Peyer's patch (tissue), 4 donors: ENCODE data around the gene CDYL.

Experiments used
- POLR2A ChIP-seq, 2 donors: fragments of 450-650 bp; IDR thresholded peaks; one replicate each; pipeline ENCODE4 v1.5.1; 2017; ENCODE audit warnings: antibody characterized with exemption in 2 of 2, mild to moderate bottlenecking in 2 of 2, moderate library complexity in 2 of 2
- TF ChIP-seq, protein P1 (sequence below), 6 experiments: fragments of 450-650 bp in 4 of 6; fragments of 200-600 bp in 2 of 6; sonication (generic) in 1 of 6; IDR thresholded peaks; one replicate each; pipeline ENCODE4 v1.5.1; 2017 to 2019; ENCODE audit warnings: antibody characterized with exemption in 6 of 6, mild to moderate bottlenecking in 3 of 6, moderate library complexity in 1 of 6

DNA sequence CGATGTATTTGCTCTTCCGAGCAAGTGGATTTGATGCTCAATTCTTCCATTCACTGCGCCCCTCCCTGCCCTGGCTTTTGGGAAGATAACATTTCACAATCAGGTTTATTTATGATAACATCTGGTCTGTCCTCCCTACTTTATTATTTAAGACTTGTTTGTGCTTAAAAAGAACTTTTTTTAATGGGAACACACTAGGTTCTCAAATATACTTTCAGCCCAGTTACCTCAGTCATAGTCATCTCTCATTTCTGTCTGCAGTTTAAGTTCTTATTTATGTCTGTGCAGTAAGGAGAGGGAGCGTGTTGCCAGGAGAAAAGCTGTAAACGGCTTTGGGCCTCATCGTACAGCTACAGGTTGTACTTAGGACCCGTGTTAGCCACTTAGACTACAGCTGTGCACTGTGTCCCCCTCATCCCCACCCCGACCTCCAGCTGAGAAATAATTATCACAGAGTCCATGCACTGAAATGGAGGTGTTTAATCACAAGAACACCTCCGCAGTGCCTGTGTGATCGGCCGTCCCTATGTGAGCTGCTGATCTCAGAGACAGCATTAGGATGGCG, 128.3 kb downstream of the CDYL start:
- TF ChIP-seq, protein P1, sequence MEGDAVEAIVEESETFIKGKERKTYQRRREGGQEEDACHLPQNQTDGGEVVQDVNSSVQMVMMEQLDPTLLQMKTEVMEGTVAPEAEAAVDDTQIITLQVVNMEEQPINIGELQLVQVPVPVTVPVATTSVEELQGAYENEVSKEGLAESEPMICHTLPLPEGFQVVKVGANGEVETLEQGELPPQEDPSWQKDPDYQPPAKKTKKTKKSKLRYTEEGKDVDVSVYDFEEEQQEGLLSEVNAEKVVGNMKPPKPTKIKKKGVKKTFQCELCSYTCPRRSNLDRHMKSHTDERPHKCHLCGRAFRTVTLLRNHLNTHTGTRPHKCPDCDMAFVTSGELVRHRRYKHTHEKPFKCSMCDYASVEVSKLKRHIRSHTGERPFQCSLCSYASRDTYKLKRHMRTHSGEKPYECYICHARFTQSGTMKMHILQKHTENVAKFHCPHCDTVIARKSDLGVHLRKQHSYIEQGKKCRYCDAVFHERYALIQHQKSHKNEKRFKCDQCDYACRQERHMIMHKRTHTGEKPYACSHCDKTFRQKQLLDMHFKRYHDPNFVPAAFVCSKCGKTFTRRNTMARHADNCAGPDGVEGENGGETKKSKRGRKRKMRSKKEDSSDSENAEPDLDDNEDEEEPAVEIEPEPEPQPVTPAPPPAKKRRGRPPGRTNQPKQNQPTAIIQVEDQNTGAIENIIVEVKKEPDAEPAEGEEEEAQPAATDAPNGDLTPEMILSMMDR (IDR thresholded peaks at IDR 0.05): no peak
- no peak for TF ChIP-seq POLR2A (IDR thresholded peaks at IDR 0.05)
